Measurements from ENCODE around the gene INMT.

GRCh38 chr7:30760514-30761213 lies 8.7 kb downstream of the INMT start:
- TF ChIP-seq REST (IDR thresholded peaks at IDR 0.05; ENCODE audit: insufficient read depth in 1 of 2, low read depth in 2 of 2, low read length in 2 of 2), result no peak
- no peak for TF ChIP-seq POLR2AphosphoS5 (IDR thresholded peaks at IDR 0.05; ENCODE audit: low read depth, low read length)
- TF ChIP-seq SIN3A (IDR thresholded peaks at IDR 0.05; ENCODE audit: borderline replicate concordance, insufficient read depth, low read length), result no peak
- TF ChIP-seq FOXP2 (optimal IDR thresholded peaks at IDR 0.05; ENCODE audit: borderline replicate concordance, extremely low read depth, extremely low read length, insufficient read depth), result no peak
